OCI-LY7 (cell line): ENCODE results near the gene SLC35D3.

Experiments used
- CTCF ChIP-seq: fragments of 200-600 bp; sonication (generic); conservative IDR thresholded peaks from 2 replicates; pipeline ENCODE4 v1.5.1; 2014; ENCODE audit warnings: mild to moderate bottlenecking, antibody characterized with exemption, low read length, moderate library complexity, mixed read lengths
- EZH2phosphoT487 ChIP-seq: fragments of 200-600 bp; sonication (generic); IDR thresholded peaks from 2 replicates; pipeline ENCODE4 v1.6.1; 2018; ENCODE audit warnings: low read depth, borderline replicate concordance, mild to moderate bottlenecking, mixed run types, antibody characterized with exemption, low read length, moderate library complexity, mixed read lengths

DNA sequence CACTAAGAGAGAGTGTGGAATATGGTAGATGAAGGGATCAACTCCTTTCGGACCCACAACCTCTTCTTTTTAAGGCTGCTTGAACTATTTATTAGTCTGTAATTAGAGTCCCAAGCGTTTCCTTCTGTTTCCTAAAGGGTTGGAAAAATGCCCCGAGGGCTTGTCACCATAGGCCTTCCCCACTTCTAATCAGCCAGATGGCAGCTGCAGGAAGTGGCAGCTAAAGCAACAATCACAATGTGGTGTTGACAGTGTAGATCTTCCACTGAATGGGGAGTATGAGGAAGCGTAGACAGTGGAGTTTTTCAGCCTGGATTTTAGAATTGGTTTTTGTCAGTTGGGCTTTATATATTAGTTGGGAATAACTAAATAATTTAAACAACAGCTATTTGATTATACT lies 40.6 kb downstream of the SLC35D3 start:
- TF ChIP-seq CTCF = no peak
- TF ChIP-seq EZH2phosphoT487 = no peak
